Cortex of kidney (tissue), 1 donor: ENCODE measurements around the gene MOV10L1.
"Not testable (repeated sequence)": the region's sequence is repeated elsewhere in the genome, so short reads cannot be mapped to it uniquely, and the experiment has no call there.

Experiments
- DNase-seq: peaks from one replicate; lab custom pipeline; 2025; lab: John Stamatoyannopoulos, UW

Gene MOV10L1

DNA sequence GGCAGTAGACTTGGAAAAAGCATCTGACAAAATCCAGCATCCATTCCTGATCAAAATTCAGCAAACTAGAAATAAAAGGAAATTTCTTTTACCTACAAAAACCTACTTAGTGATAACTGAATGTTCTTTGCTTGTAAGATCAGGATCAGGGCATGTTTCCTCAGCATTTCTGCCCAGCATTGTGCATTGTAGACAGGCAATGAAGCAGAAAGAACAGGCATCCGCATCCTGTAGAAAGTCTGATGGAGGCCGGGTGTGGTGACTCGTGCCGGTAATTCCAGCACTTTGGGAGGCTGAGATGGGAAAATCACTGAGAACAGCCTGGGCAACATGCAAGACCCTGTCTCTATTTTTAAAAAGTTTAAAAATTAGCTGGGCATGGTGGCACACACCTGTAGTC, 48.2 kb downstream of the MOV10L1 start:
- DNase-seq: no peak

DNA sequence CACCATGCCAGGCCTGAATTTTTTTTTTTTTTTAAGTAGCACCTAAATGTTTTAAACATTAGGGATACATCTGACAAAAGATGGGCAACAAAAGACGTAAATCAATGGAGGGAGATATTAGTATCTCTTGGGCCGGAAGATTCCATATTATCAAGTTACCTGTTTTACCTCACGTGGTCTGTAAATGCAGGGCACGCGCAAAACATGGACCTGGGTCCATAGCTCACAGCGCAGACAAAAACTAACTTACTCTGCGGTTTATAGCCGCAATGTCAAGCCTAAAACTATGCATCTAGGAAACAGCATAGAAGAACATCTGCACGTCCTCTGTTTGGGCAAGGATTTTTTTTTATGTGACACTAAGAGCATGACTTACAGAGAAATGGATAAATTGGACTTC, 49.2 kb downstream of the MOV10L1 start:
- DNase-seq: no peak

DNA sequence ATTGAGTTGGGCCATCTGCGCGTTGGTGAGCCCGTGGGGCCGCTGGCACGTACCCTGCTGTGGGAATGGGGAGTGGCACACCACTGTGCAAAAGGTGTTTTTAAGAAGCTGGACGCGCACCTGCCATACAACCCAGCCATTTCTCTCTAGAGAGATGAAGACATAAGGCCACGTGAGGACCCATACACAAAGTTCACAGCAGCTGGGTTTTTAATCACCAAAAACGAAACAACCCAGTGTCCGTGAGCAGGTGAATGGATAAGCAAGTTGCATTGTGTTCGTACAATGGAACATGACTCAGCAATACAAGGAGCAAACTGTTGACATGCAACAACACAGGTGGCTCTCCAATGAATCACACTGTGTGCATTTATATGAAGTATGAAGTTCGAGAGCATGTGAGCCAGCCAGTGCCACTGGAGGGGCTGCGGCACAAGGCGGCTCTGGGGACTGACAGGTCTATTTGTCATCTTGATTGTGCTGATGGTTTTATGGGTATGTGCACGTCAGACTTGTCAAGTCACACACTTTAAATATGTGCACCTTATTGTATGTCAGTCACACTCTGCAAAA, 50.1 kb downstream of the MOV10L1 start:
- DNase-seq: no peak

DNA sequence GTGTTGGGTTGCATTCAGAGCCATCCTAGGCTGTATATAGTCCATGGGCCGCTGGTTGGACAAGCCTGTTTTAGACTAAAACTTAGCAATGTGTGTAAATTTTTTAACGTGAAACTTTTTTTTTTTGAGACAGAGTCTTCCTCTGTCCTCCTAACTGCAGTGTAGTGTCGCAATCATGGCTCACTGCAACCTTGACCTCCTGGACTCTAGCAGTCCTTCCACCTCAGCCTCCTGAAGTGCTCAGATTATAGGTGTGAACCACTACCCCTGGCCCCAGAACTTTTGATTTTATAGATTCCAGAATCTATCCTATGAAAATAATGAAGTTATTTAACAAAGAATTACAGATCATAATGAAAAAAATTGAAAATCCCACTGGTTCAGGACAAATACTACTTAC, 50.8 kb downstream of the MOV10L1 start:
- DNase-seq: no peak

DNA sequence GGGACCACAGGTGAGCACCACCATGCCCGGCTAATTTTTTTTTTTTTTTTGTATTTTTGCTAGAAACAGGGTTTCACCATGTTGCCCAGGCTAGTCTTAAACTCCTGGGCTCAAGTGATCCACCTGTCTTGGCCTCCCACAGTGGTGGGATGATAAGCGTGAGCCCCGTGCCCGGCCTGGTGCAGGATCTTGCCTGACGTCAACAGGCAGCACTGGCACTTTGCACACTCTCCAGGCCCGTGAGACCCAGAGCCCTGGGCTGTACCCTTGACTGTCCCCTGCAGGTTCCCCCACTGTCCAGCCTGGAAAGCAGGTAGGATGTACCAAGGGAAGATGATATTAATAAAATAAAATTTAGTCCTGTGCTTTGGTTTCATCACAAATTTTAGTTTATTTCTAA, 51.7 kb downstream of the MOV10L1 start:
- no peak for DNase-seq

DNA sequence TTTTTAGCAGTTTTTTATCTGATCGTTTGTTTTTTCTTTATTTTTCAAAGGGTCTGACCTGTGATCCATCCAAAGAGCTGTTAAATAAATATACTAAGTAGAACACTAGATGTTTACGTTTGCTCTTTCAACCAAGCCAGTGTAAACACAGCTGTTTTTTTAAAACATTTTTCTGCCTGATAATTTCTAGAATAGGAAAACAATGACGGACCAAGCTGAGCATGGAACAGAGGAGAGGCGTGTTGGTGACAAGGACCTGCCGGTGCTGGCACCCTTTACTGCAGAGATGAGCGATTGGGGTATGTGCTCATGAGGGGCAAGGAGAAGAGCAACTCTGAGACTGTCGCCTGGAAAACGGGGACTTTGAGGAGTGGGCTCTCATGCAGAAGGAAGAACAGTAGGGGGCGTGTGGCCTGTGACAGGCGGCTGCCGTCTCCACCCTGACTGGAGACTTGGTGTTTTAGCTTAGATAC, 52.1 kb downstream of the MOV10L1 start:
- DNase-seq: no peak

DNA sequence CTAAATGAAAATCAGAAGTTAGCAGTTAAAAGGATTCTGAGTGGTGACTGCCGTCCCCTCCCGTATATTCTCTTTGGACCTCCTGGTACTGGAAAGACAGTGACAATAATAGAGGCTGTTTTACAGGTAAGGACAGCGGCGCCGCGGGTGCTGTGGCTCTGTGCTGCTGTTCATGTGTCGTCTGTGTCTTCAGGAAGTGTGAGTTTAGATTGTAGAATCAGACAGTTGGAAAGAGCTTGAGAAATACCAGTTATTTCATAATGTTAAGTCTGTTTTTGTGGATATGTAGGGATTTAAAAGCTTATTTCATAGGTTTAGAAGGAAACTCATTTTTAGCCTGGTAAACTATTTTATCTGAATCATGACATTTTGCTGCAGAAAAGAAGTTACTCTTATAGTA, 53.3 kb downstream of the MOV10L1 start:
- DNase-seq: no peak

DNA sequence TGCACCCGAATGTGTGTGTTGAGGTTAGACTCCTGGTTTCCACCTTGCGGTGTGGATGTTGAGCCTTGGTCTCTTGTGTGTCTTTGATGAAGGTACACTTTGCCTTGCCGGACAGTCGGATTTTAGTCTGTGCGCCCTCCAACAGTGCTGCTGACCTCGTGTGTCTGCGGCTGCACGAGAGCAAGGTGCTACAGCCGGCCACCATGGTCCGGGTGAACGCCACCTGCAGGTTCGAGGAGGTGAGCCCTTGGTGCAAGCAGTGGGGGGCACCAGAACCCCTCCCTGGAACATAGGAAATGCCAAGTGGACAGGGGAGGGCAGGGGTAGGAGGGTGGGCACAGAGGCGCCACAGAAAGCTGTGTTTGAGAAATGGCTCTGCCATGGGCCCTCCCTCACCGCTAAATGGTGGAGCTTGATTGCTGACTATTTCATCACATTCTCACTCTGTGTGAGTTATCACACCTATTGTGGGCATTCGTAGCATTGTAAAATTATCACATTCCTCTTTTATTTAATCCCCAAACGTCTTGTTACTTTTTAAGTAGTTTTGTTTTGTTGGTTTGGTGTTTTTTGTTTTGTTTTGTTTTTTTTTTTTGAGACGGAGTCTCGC, 54.3 kb downstream of the MOV10L1 start:
- DNase-seq: no peak

DNA sequence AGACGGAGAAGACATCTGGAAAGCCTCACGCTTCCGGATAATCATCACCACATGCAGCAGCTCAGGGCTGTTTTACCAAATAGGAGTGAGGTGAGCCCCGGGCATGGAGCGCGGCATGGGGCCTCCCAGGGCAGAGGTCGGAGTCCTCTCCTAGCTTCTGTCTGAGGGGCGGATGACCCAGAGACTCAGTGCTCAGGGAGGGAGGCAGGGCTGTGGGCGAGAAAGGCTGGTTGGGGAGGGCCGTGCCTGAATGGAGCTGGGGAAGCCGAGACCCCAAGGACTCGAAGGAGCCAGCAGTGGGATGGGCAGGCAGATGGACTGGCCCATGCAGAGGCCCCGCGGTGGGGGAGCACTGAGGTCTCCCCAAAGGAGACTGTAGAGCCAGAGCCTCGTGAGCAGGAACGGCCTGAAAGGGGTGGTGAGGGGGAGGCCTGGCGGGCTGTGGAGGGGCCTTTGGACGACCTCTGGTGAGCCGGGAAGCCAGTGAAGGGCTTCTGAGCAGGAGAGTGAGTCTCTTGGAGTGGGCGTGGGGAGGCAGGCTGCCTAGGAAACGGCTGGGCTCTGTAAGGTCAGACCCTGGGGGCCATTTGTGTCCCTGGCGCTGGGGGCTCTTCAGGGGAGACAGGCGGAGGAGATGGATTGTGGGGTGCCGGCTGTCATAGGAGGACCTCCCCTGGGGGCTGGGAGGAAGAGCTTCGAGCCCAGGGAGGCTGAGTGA, 56.1 kb downstream of the MOV10L1 start:
- DNase-seq: no peak

DNA sequence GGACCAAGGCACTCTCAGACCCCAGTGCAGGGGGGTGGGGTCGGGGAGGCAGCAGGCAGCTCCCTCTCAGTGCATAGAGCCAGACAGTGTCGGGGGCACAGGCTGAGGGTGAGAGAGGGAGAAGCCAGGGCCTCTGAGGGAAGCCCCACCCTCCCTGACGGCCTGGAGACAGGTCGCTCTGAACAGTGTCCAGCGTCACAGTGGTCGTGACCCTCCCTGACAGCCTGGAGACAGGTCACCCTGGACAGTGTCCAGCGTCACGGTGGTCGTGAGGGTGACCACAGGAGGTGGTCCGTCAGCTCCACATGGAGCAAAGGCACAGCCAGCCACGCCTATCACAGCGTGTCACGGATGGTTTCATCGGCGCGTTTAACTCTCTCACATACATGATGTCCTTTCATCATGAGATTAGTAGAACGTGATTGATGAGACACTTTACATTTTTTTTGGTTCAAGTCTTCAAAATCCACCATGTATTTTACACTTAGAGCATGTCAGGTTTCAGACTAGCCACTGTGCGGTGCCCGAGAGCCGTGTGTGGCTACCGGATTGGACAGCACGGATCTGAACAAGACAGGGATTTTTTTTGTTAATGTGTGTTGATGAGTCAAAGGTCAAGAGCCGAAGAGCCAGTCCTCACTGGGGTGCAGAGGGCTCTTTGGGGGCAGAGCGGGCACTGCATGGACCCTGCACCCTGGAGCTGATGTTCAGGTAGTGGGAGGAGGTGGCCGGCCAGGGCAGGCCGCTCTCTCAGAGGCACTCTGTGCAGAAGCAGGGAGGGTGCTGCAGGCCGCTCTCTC, 56.8 kb downstream of the MOV10L1 start:
- DNase-seq: no peak

DNA sequence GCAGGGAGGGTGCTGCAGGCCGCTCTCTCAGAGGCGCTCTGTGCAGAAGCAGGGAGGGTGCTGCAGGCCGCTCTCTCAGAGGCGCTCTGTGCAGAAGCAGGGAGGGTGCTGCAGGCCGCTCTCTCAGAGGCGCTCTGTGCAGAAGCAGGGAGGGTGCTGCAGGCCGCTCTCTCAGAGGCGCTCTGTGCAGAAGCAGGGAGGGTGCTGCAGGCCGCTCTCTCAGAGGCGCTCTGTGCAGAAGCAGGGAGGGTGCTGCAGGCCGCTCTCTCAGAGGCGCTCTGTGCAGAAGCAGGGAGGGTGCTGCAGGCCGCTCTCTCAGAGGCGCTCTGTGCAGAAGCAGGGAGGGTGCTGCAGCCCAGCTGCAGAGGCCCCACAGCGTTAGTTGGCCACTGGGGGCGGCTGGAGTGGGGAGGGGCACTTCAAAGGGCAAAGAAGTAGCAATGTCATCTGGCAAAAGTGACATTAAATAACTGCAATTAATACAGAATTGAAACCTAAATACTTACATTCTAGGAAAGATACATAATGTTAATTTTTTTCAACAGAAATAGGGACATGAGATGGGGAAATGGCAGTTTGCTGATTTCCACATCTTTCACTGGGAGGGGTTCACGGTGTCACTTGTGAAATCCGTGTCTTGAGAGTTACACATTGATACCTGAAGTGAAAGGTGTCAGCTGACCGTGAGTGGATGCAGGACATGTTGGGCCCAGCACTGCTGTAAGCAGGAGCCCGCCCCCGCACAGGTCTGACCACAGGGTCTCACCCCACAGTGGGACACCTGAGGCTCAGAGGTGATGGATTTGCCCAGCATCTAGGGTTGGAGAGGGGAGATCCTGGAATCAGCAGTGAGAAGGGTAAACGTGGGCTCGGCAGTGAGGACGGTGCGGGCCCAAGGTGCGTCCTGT, 57.7 kb downstream of the MOV10L1 start:
- not testable (repeated sequence) for DNase-seq

DNA sequence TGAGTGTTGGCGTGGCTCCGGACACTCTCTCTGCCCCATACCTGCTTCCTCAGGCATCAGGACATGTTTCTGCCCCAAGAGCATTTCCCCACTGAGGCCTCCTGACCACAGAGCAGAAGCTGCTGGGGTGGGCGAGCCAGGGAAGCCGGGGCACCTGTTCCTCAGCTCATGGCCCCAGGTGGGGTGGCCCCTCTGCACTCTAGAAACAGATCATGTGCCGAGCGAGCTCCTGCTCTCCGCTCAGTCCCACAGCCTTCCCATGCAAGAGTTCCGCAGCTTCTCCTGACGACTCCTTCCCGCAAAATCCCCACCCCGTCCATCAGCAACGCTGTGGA, 58.3 kb downstream of the MOV10L1 start:
- DNase-seq: no peak

DNA sequence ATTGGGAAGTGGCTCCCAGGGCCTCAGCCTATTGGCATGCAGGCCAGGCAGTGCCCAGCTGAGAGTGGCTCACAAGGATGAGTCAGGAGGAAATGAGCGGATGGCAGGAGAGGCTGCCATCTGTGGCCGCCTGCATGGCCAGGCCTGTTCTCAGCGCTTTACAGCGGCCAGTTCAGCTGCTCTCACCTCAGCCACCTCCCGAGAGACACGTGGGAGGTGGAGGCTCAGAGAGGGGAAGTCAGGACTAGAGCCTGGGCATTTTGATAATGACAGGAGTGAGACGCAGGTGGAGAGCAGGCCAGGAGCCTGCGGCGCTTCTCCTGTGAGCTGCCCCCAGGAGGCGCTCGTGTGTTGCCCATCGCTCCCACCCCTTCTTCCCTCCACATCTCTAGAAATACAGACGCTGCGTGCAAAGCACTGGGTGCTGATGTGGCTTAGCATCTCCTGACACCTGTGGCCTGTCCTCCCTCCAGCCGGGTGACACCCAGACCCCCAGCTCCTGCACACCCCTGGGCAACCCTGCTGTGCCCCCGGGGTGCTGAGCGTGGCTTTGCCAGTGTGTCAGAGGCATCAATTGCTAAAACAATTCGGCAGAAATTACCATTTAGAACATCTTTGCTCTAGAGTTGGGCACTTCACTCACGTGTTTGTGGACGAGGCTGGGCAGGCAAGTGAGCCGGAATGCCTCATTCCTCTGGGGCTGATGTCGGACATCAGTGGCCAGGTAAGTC, 59.4 kb downstream of the MOV10L1 start:
- no peak for DNase-seq

DNA sequence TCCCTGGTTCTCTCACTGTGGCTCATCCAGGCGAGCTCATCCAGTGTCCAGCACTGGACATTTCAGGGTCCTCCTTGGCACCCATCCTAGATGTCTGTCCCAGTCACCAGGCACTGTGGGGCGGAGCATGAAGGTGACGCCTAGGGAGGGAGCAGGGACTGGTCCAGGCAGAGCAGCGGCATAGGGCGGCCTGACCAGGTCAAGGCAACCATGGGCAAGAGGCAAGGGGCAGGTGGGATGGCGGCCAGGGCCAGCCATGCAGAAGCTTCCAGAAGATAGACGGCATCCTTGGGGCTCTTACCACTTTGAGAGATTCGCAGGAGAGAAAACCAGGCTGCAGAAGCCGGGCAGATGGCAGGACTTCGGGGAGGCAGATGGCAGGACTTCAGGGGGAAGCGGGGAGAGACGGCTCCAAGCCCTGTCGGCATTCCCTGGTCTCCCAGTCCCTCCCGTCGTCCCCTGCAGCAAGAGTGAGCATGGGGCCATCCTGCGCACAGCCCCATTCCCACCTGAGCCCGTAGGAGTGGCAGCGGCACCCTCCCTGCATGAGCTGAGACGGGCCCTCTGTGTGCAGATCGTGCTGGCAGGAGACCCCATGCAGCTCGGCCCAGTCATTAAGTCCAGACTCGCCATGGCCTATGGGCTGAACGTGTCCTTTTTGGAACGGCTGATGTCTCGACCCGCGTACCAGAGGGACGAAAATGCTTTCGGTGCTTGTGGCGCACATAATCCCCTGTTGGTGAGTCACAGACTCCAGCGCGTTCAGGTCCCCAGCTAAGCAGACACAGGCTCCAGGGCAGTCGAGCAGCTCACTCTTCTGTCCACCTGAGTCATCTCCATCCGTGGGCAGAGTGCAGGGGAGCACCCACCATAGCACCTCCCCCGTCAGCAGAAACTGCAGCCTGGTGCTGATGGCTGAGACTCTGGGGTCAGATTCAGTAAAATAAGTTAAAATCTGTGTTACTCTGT, 60.6 kb downstream of the MOV10L1 start:
- DNase-seq: no peak

DNA sequence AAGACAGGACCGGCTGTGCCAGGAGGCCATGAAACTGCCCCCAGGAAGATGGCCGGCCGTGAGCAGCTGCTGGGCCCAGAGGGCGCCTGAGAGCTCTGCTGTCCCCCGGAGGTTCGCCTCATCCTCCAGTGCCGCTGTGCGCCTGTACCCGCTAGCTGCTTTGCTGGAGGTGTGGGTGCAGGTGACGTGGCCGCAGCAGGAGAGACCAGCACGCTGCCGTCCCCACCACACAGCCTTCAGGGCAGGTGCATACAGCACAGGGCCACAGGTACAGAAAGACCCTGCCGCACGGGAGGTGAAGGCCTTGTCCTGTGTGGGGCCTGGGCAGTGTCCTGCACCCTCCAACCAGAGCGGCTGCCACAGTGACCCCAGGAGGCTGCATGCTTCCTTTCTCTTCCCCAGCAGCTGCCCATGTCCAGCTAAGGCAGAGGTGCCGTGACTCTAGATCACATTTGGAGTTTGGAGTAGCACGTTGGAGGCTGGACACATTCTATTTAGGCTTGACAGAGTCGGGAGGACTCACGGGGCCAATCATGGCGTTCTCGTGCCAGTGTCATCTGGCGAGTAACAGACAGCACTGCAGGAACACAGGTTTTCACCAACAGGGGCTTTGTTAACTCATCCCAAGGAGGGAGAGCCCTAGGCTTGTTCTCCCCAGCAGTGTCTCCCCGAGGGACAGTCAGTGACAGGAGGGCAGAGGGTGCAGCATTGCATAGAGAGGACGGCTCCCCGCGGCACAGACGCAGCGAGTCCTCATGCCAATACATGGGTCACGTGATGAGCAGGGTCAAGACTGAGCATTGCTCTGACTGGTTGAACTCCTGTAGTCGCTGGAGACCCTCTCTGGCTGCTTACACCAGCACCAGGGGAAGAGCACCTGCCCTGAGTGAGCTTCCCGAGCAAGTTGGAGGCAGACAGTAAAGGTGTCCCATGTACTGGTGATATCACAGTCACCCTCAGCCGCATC, 62.0 kb downstream of the MOV10L1 start:
- DNase-seq: no peak

DNA sequence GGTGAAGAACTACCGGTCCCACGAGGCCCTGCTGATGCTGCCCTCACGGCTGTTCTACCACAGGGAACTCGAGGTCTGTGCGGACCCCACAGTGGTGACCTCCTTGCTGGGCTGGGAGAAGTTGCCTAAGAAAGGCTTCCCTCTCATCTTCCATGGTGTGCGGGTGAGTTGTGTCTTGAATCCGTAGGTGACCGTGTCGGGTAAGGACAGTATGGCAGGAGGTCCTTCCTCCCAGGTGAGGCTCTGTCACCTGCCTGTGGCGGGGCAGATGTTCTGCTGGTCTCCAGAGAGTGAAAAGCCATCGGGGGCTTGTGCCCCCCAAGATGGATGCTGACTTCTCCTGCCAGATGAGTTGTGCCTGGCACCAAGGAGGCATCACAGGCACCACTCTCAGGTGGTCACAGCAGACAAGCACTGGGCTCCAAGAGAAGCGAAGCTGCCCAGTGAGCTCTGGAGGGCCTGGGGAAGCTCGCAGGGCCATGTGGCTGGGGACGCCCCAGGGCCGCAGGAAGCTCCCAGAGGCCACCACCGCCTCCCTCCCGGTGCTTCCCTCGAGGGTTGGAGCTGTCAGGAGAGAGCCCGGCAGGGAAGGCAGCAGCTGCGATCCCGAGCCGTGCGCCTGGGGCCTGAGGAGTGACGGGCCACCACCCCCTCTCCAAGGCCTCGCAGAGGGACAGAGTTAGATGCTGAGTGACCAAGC, 63.4 kb downstream of the MOV10L1 start:
- DNase-seq: no peak

DNA sequence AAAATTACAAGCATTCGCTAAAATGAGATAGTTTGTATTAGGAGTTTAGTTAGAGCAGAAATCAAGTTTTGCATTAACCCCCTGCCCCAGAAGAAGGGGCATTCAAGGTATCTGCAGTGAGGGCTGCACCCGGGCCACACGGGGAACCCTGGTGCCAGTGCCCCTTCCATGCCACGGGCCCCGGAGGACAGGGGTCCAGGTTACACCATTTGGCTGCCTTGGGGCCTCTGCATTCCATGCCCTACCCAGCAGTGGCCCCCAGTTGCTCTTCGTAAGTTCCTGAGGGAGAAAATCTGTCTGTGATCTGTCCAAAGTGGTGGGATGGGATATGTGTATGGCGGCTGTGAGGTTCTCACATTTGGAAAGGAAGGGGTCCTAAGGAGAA, 63.9 kb downstream of the MOV10L1 start:
- no peak for DNase-seq
